ENCODE results near the gene AUTS2.

DNA sequence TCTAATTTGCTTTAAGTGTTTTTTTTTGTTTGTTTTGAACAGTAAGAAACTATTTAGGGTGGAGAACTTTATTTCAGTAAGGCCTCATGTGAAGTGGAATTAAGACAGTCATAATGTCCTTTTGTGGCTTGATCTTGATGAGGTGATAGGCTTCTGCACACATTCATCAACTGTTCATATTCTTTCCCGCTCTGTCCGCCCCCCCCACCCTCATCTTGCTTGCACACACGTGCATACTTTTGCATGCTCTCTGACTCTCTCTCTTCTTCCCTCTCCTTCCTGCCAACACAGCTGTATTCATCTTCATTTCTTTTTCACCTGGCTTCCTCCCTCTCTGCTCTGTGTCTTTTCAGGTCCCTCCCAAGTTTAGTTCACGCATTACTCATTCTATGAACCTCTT, 429.6 kb downstream of the AUTS2 start:
- TF ChIP-seq, protein P1, sequence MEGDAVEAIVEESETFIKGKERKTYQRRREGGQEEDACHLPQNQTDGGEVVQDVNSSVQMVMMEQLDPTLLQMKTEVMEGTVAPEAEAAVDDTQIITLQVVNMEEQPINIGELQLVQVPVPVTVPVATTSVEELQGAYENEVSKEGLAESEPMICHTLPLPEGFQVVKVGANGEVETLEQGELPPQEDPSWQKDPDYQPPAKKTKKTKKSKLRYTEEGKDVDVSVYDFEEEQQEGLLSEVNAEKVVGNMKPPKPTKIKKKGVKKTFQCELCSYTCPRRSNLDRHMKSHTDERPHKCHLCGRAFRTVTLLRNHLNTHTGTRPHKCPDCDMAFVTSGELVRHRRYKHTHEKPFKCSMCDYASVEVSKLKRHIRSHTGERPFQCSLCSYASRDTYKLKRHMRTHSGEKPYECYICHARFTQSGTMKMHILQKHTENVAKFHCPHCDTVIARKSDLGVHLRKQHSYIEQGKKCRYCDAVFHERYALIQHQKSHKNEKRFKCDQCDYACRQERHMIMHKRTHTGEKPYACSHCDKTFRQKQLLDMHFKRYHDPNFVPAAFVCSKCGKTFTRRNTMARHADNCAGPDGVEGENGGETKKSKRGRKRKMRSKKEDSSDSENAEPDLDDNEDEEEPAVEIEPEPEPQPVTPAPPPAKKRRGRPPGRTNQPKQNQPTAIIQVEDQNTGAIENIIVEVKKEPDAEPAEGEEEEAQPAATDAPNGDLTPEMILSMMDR (IDR thresholded peaks at IDR 0.05) = no peak
- no peak for TF ChIP-seq POLR2A (IDR thresholded peaks at IDR 0.05)
